Iris pigment epithelial cell (primary cell): ENCODE measurements around the gene TALDO1.
A peak's percentile ranks its signal among the peaks of the same experiment; 100 is the strongest.

Experiments
- DNase-seq: peaks from one replicate; pipeline ENCODE4 v3.0.0-alpha.2; 2011; ENCODE audit warnings: low read depth

TALDO1 gene

GRCh38 chr11:747158-748006 is at the start of gene TALDO1:
Gene TALDO1, plus strand, starts transcription at chr11:747464. Its CDS starts 18 bp downstream, at chr11:747482.
- peak; percentile 87 for DNase-seq

DNA sequence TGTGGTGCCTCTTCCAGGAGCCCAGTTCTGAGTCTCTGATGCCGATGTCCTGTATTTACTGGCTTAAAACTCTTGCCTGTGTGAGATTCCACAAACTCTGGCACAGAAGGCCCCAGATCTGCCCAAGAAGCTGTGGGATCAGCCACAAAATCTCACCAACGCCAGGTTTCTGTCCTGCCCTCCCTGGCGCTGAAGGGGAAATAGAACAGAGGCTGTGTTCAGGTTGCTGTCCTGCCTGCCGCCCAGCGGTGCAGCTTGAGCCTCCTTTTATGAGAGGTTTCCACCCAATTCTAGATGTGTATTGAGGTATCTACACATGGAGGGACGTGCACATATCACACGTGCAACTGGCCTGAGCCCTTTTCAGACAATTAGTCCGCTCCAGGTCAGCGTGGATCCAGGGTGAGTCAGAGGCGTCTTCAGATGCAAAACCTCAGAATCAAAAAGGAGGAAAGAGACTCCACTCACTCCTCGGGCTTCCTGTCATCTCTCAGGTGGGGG is 49.4 kb upstream of the TALDO1 start:
- DNase-seq = peak; percentile 80

GRCh38 chr11:698493-699115 is 48.7 kb upstream of the TALDO1 start:
- DNase-seq = no peak

GRCh38 chr11:699116-699508 is 48.2 kb upstream of the TALDO1 start:
- peak; percentile 54 for DNase-seq

DNA sequence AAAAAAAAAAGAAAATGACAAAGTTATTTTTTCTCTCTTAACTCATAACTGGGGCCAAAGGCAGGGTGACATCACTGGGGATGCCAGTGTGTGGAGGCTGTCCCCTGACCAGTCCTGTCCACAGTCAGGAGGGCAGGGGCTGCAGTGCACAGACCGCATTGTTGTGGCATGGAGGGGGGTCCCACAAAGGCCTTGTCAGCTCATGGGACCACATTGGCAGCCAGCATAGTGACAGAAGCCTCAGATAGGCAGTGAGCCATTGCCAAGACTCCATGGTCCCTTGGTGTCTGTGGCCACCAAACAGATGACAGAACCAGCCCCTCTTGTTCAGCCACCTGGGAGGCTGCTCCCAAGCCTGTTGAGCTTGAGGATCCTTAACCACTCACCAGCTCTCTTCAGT is 47.5 kb upstream of the TALDO1 start:
- no peak for DNase-seq

DNA sequence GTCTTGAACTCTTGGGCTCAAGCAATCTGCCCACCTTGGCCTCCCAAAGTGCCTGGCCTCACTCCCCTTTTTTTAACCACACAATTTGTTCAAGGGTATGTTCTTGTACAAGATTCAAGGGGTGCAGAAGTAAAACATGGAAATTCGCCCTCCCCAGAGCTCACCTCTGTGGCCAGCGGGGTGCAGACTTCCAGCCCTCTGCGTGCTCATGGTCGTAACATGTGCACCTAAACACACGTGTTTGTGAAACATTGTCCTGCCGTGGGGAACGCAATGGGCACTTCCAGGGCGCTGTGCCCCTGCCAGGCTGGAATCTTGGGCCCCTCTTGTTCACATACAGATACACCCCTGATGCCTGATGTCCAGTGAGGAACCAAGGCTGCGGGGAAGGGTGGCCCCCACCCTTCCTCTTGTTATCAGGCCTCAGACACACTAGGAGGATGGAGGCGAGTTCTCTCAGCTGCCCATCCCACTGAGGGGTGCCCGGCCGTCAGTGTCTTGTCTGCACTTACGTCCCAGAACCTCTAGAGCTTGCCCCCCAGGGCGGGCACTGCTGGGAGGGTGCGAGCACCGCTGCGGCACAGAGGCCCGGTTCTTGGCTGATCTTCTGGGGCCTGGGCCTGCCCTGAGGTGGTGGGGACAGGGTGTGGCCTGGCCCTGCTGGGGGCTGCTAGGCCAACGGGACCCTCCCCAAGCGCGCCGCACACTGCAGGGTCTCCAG is 45.4 kb upstream of the TALDO1 start:
- no peak for DNase-seq

DNA sequence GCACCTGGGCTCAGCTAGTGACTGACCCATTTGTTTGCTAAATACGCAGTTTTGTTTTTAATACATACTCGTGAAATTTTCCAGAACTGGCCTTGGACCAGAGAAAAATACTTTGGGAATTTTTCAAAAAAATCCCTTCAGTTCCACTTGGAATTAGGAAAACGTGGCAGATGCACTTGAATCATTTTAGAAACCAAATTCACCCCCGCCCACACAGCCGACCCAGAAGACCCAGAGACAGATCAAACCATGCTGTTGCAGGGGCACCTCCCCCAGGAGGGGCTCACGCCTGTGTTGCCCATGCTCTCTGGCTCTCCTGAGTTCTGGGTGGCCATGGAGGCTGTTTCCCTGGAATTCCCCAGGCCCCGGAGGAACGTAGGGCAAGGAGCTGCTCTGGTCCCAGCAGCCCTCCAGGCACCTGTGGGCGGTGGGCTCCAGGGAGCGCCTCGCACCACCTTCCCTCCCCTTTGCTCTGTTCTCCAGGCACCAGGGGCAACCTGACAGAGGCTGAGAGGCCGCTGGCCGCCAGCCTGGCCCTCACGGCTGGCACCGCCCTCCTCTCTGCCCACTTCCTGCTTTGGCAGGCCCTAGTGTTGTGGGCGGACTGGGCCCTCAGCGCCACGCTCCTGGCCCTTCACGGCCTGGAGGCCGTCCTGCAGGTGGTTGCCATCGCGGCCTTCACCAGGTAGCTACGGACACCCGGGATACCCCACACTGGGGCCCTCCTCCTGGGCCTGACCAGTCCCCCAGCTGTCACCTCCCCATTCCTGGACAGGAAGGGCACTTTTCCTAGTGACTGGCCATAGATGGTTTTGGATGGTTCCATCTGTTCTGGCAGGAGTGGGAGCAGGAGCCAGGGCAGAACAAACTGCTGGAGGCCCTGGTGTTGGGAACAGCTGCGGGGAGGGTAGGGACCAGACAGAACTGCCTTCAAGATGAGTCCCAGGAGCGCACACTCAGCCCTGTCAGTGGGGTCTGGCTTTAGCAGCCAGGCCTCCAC is 44.5 kb upstream of the TALDO1 start:
- no peak for DNase-seq

GRCh38 chr11:703506-703905 is 43.8 kb upstream of the TALDO1 start:
- DNase-seq = no peak

DNA sequence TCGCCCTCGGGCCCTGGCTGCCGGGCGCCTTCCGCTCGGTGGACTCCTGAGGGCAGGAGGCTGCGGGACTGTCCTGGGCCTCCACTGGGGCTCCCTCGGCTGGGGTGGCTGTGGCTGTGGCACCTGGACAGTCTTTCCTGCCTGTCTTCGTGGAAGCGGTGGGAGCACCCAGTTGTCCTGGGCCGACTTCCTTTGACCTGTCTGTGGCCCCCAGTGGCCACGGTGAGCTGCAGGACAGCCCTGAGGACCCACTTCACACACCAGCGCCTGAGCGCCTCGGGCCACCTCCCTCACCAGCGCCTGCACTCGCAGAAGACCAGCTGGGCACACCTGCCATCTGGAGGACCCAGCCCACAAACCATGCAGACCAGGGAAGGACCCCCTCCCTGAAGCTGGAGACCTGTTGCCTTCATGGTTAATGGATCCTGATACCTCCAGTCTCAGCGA is 43.0 kb upstream of the TALDO1 start:
- no peak for DNase-seq

DNA sequence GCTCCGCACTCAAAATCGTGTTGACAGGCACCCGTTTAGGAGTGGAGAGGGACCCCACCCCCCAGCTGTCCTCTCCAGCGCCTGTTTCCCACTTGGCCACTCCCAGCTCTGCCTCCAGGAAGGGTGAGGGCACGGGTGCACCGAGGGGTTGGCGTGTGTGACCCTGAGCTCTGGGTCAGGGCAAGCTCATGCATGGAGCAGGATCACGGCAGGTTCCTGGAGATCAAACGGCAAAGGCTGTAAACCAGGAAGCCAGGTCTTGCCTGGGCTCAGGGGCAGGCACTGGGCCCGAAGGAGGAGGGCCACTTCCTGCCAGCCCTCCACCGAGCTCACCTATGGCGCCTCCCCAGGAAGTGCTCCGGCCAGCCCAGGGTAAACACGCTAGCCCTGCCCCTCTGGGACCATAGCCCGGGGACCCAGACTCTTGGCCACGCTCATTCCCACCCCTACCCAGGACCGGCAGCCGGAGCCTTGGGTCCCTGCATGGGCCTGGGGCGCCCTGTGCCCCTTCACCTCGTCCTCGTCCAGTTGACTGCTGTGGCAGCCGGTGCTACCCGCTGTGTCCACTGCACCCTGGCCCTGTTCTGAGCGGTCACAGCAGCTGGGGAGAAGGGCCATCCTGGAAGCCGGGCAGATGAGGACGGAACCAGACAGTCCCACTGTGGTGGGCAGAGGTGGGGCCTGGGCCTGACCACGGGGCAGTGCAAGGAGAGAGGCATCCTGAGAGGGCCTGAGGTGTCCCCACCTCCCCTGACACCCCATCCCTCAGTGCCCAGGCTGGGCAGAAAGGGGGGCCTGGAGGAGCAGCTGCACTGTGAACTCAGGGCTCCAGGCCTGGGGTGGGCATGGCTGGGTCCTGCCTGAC is 42.3 kb upstream of the TALDO1 start:
- no peak for DNase-seq

GRCh38 chr11:705646-706438 is 41.4 kb upstream of the TALDO1 start, which contains the start of gene EPS8L2:
Gene EPS8L2, plus strand, starts transcription at chr11:706231. Its CDS starts 3,177 bp downstream, at chr11:709408.
- no peak for DNase-seq

GRCh38 chr11:706439-706956 is 40.8 kb upstream of the TALDO1 start:
- no peak for DNase-seq

DNA sequence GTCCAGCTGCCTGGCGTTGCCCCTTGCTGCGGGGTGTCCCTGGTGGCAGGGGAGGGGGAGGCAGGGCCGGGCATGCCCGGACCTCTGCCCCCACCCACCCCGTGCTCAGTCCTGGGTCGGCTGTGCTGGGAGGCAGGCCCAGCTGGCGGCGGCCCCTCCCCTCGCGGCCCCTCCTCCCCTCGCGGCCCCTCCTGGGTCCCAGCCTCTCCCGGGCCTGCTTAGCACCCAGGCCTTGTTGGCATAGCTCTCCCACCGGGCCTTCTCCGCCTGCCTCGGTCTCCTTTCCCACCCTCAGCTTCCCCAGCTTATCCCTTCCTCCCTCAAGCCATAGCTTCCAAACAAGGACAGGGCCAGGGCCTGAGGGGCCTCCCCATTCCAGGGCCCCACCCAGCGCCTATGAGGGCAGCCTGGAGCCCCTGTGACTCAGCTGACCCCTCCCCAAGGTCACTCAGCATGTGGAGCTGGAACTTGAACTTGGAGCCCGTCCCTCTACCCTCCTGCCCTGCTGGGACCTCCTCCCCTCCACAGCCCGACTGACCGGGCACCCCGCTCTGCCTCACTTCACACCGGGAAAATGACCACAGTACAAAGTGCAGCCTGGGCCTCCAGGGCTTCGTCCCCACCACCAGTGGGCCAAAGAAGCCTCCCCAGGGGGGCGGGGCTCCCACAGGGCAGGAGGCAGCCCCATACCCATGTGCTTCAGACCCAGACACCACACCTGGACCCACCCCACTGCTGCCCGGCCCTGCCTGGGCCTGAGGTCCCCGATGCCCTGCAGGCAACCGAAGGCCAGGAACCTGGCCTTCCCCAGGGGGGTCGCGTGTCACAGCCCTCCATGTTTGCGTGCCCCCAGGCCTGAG is 40.1 kb upstream of the TALDO1 start:
- no peak for DNase-seq

DNA sequence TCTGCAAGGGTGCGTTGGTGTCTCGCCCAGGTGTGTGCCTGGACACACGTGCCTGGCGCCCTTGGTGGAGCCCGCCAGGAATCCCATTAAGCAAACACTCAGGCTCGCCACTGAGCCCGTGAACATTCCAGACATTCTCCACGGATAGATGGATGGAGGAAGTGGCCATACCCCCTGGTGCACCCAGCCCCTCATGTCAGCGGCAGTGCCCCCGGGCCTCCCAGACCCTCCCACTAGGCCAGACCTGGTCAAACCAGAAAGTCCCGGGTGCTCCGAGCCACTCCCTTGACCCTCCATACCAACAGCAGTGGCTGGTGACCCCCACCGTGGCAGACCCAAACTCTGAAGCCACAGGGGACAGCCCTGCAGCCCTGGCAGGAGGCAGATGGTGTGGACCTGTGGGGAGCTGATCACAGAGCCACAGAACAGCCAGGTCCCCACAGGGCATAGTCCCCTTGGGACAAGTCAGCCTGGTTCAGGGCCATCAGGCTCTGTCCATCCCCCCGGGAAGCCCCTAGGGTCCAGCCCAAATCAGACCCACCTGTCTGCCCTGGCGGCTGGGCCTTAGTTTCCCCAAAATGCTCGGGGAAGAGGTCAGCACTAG is 39.3 kb upstream of the TALDO1 start:
- DNase-seq = no peak

DNA sequence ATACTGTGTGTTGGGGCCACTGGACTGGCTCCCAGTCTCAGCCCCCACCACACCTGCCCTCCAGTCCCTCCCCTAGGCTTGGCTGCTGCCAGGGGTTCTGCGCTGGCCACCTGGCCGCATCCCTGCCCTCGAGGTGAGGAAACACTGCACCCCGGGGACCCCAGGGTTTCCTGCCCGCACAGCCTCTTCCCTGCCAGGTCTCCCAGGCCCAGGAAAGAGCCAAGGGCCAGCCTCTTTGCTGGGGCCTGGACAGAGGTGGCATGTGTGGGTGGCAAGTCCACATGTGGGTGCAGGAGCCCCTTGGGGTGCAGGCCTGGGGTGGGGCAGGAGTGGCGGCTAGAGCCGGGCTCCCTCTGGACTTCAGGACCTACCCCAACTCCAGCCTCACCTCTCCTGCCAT is 38.8 kb upstream of the TALDO1 start:
- no peak for DNase-seq

GRCh38 chr11:709109-709997 is 37.9 kb upstream of the TALDO1 start:
- no peak for DNase-seq

GRCh38 chr11:714436-714835 is 32.8 kb upstream of the TALDO1 start:
- no peak for DNase-seq
